Subcutaneous abdominal adipose tissue (tissue), 5 donors: ENCODE results near the gene OGDH.

ENCODE experiments used
- H3K27ac ChIP-seq: one replicate; pipeline ENCODE4 v1.7.0; 2013; ENCODE audit warnings: low read depth, mild to moderate bottlenecking, inconsistent platforms, low read length, moderate library complexity
- H3K27me3 ChIP-seq, 5 donors: one replicate each; pipeline ENCODE4 v1.7.0; 2013; ENCODE audit warnings: low read length in 5 of 5, inconsistent platforms in 1 of 5; ENCODE audit not compliant: control insufficient read depth in 5 of 5, insufficient read depth in 4 of 5
- H3K36me3 ChIP-seq, 5 donors: one replicate each; pipeline ENCODE4 v1.7.0; 2013; ENCODE audit warnings: low read length in 5 of 5; ENCODE audit not compliant: control insufficient read depth in 5 of 5, insufficient read depth in 5 of 5
- H3K4me1 ChIP-seq, 5 donors: one replicate each; pipeline ENCODE4 v1.7.0; 2013; ENCODE audit warnings: low read length in 5 of 5, mild to moderate bottlenecking in 3 of 5, moderate library complexity in 1 of 5; ENCODE audit not compliant: control insufficient read depth in 5 of 5, insufficient read depth in 5 of 5
- H3K4me3 ChIP-seq, 5 donors: one replicate each; pipeline ENCODE4 v1.7.0; 2013; ENCODE audit warnings: low read length in 5 of 5, low read depth in 1 of 5
- H3K9ac ChIP-seq, 5 donors: one replicate each; pipeline ENCODE4 v1.7.0; 2013; ENCODE audit warnings: low read length in 5 of 5, mild to moderate bottlenecking in 4 of 5, moderate library complexity in 3 of 5
- H3K9me3 ChIP-seq, 5 donors: one replicate each; pipeline ENCODE4 v1.7.0; 2013; ENCODE audit warnings: low read length in 5 of 5; ENCODE audit not compliant: control insufficient read depth in 5 of 5
- donor health status: healthy.
- donor health status: healthy.
- donor health status: healthy.
- donor health status: healthy.
- donor health status: healthy.

Gene OGDH

DNA sequence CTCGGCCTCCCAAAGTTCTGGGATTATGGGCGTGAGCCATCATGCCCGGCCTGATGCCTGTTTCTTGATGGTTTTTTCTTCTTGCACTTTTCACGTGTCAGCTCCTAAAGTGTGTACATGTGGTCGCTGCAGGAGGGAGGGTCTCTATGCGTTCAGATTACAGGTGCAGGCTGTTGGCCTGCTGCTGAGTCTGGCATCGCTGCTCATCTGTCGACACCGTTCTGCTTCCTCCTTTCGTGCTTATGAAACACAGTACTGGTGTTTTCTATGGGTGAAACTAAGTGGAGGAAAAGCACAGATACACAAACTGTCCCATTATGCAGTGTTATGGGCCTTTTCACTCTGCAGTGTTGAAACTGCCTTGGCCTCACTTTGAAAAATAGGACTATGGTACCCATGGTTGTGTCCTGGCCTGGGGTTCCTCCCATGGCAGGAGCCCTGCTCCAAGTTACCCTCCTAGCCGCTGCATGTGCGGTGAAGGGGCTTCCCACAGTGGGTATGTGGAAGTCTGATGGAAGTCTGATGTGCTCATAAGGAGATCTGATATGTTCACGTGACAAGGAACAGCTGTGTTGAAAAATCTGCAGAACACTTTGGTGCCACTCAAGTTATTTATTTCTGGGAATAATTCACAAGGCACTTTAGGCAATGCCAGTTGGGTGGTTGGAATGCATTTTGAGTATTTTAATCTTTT lies 23.5 kb downstream of the OGDH start:
- H3K9me3 ChIP-seq: no peaks in the 10 kb centered on the region
- no peak overlapping the region for H3K27ac ChIP-seq
- H3K36me3 ChIP-seq: peaks cover 0 to 26% (median 22%) of the 10 kb centered on the region in 5 donors
- H3K4me1 ChIP-seq: peaks cover 7 to 45% (median 28%) of the 10 kb centered on the region in 5 donors
- no peak overlapping the region for H3K9ac ChIP-seq
- no peaks in the 10 kb centered on the region for H3K27me3 ChIP-seq
- no peak overlapping the region for H3K4me3 ChIP-seq

DNA sequence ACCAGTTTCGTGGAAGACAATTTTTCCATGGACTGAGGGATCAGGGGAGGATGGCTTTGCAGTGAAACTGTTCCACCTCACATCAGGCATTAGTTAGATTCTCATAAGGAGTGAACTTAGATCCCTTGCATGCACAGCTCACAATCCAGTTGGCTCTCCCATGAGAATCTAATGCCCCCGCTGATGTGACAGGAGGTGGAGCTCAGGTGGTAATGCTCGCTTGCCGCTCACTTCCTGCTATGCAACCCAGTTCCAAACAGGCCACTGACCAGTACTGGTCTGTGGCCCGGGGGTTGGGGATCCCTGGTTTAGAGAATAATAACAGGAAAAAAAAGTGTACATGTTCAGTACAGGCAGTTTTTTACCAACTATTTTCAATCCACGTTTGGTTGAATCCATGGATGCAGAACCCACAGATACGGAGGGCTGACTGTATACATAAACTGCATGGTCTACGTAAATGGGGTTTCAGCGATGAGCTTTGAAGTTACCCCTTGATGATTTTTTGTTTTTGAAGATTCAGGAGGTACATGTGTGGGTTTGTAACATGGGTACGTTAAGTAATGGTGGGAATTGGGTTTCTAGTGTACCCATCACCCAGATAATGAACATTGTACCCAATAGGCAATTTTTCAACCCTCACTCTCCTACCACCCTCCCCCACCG lies 24.5 kb downstream of the OGDH start:
- Histone ChIP-seq H3K27ac (no peak overlapping the region), H3K9me3 (no peaks in the 10 kb centered on the region), H3K4me1 (peaks cover 8 to 53% (median 36%) of the 10 kb centered on the region in 5 donors), H3K27me3 (no peaks in the 10 kb centered on the region), H3K4me3 (no peak overlapping the region), H3K9ac (no peak overlapping the region), H3K36me3 (peaks cover 0 to 17% (median 13%) of the 10 kb centered on the region in 5 donors)

DNA sequence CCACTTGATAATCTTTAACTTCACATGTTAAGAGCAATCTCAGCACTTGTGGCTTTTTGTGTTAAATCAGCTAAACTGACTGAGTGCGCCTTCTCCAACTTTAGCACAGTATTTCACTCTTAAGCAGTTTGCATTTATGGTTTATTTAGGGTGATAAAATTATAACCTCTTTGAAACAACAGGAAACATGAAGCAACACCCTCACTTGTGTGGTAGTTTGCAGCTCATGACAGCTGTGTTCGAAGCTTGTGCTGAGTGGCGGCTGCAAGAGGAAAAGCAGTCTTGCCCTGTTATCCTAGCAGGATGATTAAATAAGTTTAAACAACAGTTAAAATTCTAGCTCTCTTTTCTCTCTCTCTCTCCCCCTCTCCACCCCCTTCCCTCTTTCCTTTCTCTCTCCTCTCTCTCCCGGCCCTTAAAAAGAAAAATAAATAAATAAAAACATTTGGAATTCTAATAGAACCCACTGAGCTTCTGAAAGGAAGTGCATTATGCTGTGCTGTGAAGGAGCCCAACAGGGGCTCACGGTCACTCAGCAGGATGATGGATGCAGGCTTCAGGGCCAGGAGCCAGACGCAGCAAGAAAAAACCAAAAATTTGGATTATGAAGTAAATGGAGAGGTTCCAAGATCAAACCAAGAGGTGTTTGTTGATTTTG lies 25.2 kb downstream of the OGDH start:
- H3K4me1 ChIP-seq: peaks cover 8 to 59% (median 36%) of the 10 kb centered on the region in 5 donors
- no peak overlapping the region for H3K9ac ChIP-seq
- no peaks in the 10 kb centered on the region for H3K9me3 ChIP-seq
- no peak overlapping the region for H3K27ac ChIP-seq
- no peak overlapping the region for H3K4me3 ChIP-seq
- no peaks in the 10 kb centered on the region for H3K27me3 ChIP-seq
- peaks cover 0 to 14% (median 7%) of the 10 kb centered on the region in 5 donors for H3K36me3 ChIP-seq

DNA sequence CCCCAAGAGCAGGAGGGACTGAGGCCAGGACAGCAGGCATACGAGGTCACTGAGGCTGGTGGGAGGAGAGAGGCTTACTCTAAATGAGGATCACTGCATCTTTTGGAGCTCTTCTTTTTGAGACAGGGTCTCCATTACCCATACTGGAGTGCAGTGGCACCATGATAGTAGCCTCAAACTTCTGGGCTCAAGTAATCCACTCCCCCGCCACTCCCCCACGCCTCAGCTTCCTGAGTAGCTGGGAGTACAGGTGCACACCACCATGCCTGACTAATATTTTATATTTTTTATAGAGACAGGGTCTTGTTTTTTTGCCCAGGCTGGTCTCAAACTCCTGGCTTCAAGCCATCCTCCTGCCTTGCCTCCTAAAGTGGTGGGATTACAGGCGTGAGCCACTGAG lies 25.8 kb downstream of the OGDH start:
- no peak overlapping the region for H3K4me3 ChIP-seq
- H3K9me3 ChIP-seq: no peaks in the 10 kb centered on the region
- H3K9ac ChIP-seq: no peak overlapping the region
- H3K27me3 ChIP-seq: no peaks in the 10 kb centered on the region
- peaks cover 8 to 64% (median 36%) of the 10 kb centered on the region in 5 donors for H3K4me1 ChIP-seq
- H3K27ac ChIP-seq: no peak overlapping the region
- H3K36me3 ChIP-seq: peaks cover 0 to 10% (median 4%) of the 10 kb centered on the region in 5 donors

DNA sequence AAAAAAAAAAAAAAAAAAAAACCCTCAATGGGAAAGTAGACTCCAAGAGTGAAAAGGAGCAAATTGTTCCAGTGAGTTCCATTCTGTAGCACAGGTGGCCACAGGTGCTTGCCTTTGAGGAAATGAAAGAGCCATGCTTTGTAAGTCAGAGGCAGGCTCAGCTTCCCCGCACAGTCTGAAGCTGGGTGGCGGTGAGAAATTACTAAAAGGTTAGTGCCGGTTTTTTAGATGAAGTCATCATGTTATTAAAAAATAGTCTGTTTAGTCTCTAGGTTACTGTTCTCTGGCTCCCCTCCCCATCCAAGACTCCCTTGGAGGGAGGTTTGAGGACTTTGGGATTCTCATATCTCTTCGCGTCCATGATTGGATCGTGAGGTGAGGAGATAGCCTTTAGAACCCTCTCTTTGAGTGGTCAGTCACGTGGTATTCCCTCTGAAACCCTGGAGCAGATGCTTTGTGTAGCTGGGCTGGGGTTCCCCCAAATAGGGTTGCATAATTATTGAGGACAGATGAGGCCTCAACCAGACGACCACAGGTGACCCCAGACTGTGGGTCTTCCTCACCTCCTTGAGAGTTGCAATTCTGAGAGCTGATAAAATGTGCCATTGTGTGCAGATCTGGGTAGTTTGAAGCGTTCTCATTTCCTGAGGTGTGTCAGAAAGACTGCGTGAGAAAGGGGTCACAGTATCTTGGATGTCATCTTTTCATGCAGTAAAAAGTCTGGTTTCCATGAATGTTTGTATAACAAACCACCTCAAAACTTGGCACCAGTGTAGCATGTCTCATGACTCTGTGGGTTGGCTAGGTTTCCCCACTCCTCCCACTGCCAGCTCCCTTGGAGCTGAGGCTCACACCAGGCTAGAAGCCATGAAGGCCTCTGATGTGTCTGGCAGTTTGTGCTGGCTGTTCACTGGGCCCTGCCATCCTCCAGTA lies 27.1 kb downstream of the OGDH start:
- H3K9ac ChIP-seq: peak overlapping the region in 3 of 5 donors; percentile 7 to 39 (median 29)

DNA sequence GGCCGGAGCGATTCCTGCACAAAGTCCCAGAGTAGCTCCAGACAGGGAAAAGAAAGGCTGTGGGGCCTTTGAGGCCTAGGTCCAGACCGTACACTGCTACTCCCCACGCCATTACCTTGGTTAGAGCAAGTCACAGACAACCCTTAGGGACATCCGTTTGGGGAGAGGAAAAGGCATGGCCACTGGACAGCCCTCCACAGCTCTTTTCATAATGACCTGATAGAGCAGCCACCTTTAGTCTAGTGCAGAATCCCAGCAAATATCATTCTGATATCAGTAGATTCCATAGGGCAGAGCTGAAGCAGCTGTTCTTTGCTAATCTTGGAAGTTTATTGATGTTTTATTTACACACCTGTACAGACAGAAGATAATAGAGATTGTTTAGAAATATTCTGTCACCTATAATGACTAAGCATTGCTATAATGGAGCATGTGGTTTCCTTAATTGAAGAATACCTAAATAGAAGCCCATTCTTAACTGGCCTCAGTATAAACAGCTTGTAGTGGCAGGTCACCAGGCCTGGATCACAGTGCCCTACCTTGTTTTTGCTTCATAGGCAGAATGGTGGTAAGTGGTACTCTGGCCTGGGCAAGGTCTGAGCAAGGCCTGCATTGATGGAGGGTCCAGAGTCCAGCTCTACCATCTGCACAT lies 27.9 kb downstream of the OGDH start:
- Histone ChIP-seq H3K9me3 (no peaks in the 10 kb centered on the region), H3K4me1 (peaks cover 15 to 76% (median 49%) of the 10 kb centered on the region in 5 donors), H3K27ac (peak overlapping the region; percentile 68), H3K36me3 (peaks cover 0 to 8% (median 4%) of the 10 kb centered on the region in 5 donors), H3K27me3 (no peaks in the 10 kb centered on the region), H3K9ac (peak overlapping the region in 3 of 5 donors; percentile 29 to 55 (median 39)), H3K4me3 (peak overlapping the region in 1 of 5 donors; percentile 30)

More for the DNA sequence above, 27.1 kb downstream of the OGDH start:
- Histone ChIP-seq H3K27ac (peak overlapping the region; percentile 68), H3K4me3 (peak overlapping the region in 1 of 5 donors; percentile 30), H3K9me3 (no peaks in the 10 kb centered on the region), H3K27me3 (no peaks in the 10 kb centered on the region), H3K36me3 (peaks cover 0 to 10% (median 4%) of the 10 kb centered on the region in 5 donors), H3K4me1 (peaks cover 8 to 71% (median 41%) of the 10 kb centered on the region in 5 donors)

DNA sequence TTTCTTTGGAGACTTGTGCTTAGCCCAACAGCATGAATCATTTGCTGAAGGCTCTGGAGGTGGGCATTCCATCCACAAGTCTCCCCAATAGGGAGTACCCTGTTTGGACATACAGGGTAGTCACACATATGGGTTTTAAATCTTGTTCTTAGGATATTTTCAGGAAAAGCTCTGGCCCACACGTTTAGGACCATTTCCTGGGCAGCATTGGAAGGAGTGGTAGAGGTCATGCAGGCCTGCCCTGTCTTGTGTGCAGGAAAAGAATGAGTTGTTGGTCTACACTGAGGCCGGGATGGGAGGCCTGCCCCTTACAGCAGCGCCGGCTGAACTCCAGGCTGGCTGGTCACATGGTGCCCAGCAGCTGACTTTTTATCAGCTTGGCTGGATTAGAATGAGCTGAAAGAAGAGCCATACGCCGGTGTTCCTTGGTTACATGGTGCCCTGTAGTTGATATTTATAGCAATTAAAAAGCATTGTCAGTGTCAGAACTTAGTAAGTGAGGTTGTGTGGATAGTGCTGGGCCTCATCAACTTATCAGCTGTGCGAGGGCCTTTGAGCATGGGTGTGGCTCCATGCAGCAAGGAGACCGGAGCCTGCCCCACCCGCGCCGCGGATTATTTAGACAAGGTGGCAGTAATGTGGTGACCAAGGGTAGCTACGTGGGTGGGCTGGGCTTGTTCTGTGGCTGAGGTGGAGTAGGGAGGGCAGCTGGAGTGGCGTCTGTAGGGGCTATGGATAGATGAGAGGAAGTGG lies 28.6 kb downstream of the OGDH start:
- H3K4me1 ChIP-seq: peaks cover 20 to 80% (median 56%) of the 10 kb centered on the region in 5 donors
- H3K9ac ChIP-seq: peak overlapping the region in 2 of 5 donors; percentile 36 to 55
- no peak overlapping the region for H3K4me3 ChIP-seq

DNA sequence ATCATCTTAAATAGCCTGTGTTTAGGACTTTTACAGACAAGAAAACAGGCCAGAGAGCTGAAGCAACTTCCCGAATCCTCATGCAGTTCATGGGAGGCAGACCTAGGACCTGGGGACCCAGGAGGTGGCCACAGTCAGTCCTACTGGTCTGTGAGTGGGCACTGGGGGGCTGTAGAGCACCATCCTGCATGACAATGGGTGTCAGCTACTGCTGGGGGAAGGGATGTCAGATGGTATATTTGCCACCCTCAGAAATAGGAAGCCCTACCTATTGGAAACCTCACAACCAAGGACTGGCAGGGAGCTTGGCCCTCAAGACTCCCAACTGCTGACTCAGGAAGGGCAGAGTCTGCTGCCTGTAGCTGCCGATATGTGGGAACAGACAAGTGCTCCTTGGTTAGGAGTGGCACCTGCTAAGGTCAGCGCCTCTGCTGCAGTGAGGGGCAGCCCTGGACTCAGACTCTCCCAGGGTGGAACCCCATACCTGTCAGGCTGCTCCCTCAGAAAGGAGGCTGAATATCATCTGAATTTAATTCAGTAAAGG lies 29.7 kb downstream of the OGDH start:
- peaks cover 20 to 77% (median 60%) of the 10 kb centered on the region in 5 donors for H3K4me1 ChIP-seq

More for the DNA sequence above, 28.6 kb downstream of the OGDH start:
- Histone ChIP-seq H3K27ac (peak overlapping the region; percentile 68), H3K36me3 (peaks cover 0 to 6% (median 2%) of the 10 kb centered on the region in 5 donors), H3K27me3 (no peaks in the 10 kb centered on the region), H3K9me3 (no peaks in the 10 kb centered on the region)

More for the DNA sequence above, 29.7 kb downstream of the OGDH start:
- Histone ChIP-seq H3K36me3 (peaks cover 0 to 6% (median 0%) of the 10 kb centered on the region in 5 donors), H3K27me3 (no peaks in the 10 kb centered on the region), H3K9me3 (no peaks in the 10 kb centered on the region), H3K4me3 (no peak overlapping the region), H3K27ac (peak overlapping the region; percentile 86), H3K9ac (no peak overlapping the region)
